Testis (tissue), 3 donors: Measurements from ENCODE around the gene VPS51. TPM values are rescaled to one million over a fixed set of nuclear protein-coding genes. Genes with fewer than 3 reads are reported as not detected.

Experiments
- DNase-seq: peaks from one replicate; pipeline ENCODE4 v3.0.0-alpha.2; 2019
- H3K27ac ChIP-seq, 2 donors: fragments of 200-600 bp; sonication (generic); one replicate each; pipeline ENCODE4 v1.5.1; 2019
- H3K27me3 ChIP-seq: fragments of 200-600 bp; sonication (generic); one replicate; pipeline ENCODE4 v1.5.1; 2019
- H3K36me3 ChIP-seq: fragments of 200-600 bp; sonication (generic); one replicate; pipeline ENCODE4 v1.5.1; 2017; ENCODE audit warnings: low read depth; ENCODE audit errors: missing control alignments
- H3K4me1 ChIP-seq: fragments of 200-600 bp; sonication (generic); one replicate; pipeline ENCODE4 v1.5.1; 2019
- H3K4me3 ChIP-seq, 2 donors: fragments of 200-600 bp; sonication (generic); one replicate each; pipeline ENCODE4 v1.5.1; 2017 to 2019
- H3K9me3 ChIP-seq: fragments of 200-600 bp; sonication (generic); one replicate; pipeline ENCODE4 v1.5.1; 2017
- POLR2A ChIP-seq: fragments of 450-650 bp; IDR thresholded peaks from one replicate; pipeline ENCODE4 v1.6.1; 2017; ENCODE audit warnings: antibody characterized with exemption, mild to moderate bottlenecking, moderate library complexity
- WGBS, 2 donors: methylation state at CpG; one replicate each; pipeline ENCODE4 v1.1.5; 2018; 5-methylcytosine and 5-hydroxymethylcytosine counted together
- intact Hi-C: fragments of 100-400 bp; cut with DNase I; formaldehyde crosslinking; loops from one replicate; pipeline ENCODE4 v1.15.1; 2023; ENCODE audit warnings: low total_unique reads
- polyA plus RNA-seq: library from polyadenylated mRNA; stranded (reverse); fragments of 350-450 nt; fragmentation: Illumina TruSeq; extraction: RNeasy Lipid Tissue Mini Kit (QIAGEN cat#74804); gene quantifications from one replicate; pipeline ENCODE4 v1.2.3, GENCODE V29; 2014; ENCODE audit warnings: low read depth, low replicate concordance; ENCODE audit not compliant: insufficient read depth
- total RNA-seq, 2 donors: library from RNA; depleted of rRNA; stranded (reverse); fragments of >200 nt; gene quantifications; one replicate each; pipeline ENCODE4 v1.2.3, GENCODE V29; 2016
- TF ChIP-seq, protein P1 (sequence below), 3 experiments: fragments of 450-650 bp in 2 of 3; fragments of 200-600 bp in 1 of 3; sonication (generic) in 1 of 3; IDR thresholded peaks; one replicate each; pipeline ENCODE4 v1.5.1; 2016 to 2019; ENCODE audit warnings: antibody characterized with exemption in 3 of 3, mild to moderate bottlenecking in 2 of 3, moderate library complexity in 1 of 3

VPS51 gene
- total and polyA plus RNA-seq, 3 donors from 2014 or later: 91.1 to 252 (median 173) TPM

GRCh38 chr11:65085446-65085845 lies 10.6 kb upstream of the VPS51 start:
- H3K27me3 ChIP-seq: no peaks in the 10 kb centered on the region
- 93% methylated on average over 4 of the region's 4 CpGs for WGBS, 2 donors
- no peaks in the 10 kb centered on the region for H3K9me3 ChIP-seq
- intact Hi-C loops: no loop called here
- no peak overlapping the region for H3K27ac ChIP-seq
- no peak overlapping the region for H3K4me3 ChIP-seq
- no peak for DNase-seq
- H3K36me3 ChIP-seq: no peaks in the 10 kb centered on the region
- no peak for TF ChIP-seq POLR2A
- TF ChIP-seq, protein P1, sequence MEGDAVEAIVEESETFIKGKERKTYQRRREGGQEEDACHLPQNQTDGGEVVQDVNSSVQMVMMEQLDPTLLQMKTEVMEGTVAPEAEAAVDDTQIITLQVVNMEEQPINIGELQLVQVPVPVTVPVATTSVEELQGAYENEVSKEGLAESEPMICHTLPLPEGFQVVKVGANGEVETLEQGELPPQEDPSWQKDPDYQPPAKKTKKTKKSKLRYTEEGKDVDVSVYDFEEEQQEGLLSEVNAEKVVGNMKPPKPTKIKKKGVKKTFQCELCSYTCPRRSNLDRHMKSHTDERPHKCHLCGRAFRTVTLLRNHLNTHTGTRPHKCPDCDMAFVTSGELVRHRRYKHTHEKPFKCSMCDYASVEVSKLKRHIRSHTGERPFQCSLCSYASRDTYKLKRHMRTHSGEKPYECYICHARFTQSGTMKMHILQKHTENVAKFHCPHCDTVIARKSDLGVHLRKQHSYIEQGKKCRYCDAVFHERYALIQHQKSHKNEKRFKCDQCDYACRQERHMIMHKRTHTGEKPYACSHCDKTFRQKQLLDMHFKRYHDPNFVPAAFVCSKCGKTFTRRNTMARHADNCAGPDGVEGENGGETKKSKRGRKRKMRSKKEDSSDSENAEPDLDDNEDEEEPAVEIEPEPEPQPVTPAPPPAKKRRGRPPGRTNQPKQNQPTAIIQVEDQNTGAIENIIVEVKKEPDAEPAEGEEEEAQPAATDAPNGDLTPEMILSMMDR (IDR thresholded peaks at IDR 0.05): no peak
- H3K4me1 ChIP-seq: peaks cover 14% of the 10 kb centered on the region

DNA sequence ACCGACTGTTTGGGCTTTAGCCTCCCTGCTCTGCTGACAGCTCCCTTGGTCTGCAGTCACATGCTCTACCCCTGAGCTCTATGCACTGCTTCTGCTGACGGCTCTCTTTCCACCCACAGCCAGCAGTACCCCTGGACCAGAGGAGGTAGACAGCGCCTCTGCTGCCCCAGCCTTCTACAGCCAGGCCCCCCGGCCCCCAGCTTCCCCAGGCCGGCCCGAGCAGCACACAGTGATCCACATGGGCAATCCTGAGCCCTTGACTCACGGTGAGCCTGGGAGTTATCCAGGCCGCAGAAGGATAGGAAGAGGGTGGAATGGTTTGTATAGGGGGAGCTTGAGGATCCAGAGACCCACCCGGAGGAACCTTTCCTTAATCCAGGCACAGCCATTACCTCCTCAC lies 9.2 kb upstream of the VPS51 start:
- H3K4me3 ChIP-seq: no peak overlapping the region
- H3K9me3 ChIP-seq: no peaks in the 10 kb centered on the region
- TF ChIP-seq POLR2A: no peak
- TF ChIP-seq, protein P1 (IDR thresholded peaks at IDR 0.05): no peak
- DNase-seq: no peak
- WGBS, 2 donors: 88 to 91% methylated on average over 8 to 9 of the region's 9 CpGs
- H3K4me1 ChIP-seq: peaks cover 14% of the 10 kb centered on the region
- H3K36me3 ChIP-seq: no peaks in the 10 kb centered on the region
- no peaks in the 10 kb centered on the region for H3K27me3 ChIP-seq
- no peak overlapping the region for H3K27ac ChIP-seq
- intact Hi-C loops: no loop called here

GRCh38 chr11:65087216-65087615 lies 8.8 kb upstream of the VPS51 start:
- no peaks in the 10 kb centered on the region for H3K27me3 ChIP-seq
- intact Hi-C loops: no loop called here
- 84 to 85% methylated on average over 11 of the region's 11 CpGs for WGBS, 2 donors
- H3K9me3 ChIP-seq: no peaks in the 10 kb centered on the region
- no peak for DNase-seq
- no peak for TF ChIP-seq POLR2A
- TF ChIP-seq, protein P1 (IDR thresholded peaks at IDR 0.05): no peak
- H3K4me3 ChIP-seq: no peak overlapping the region
- H3K4me1 ChIP-seq: peaks cover 14% of the 10 kb centered on the region
- no peaks in the 10 kb centered on the region for H3K36me3 ChIP-seq
- no peak overlapping the region for H3K27ac ChIP-seq

- Histone ChIP-seq H3K4me3 (no peak overlapping the region), H3K36me3 (no peaks in the 10 kb centered on the region), H3K4me1 (peaks cover 14% of the 10 kb centered on the region), H3K9me3 (no peaks in the 10 kb centered on the region), H3K27ac (no peak overlapping the region), H3K27me3 (no peaks in the 10 kb centered on the region)
- 90 to 94% methylated on average over 11 to 12 of the region's 15 CpGs for WGBS, 2 donors
- intact Hi-C loops: no loop called here
- TF ChIP-seq, protein P1 (IDR thresholded peaks at IDR 0.05): no peak
- TF ChIP-seq POLR2A: no peak
- no peak for DNase-seq
Measured at GRCh38 chr11:65087827-65088226, 8.2 kb upstream of the VPS51 start.

GRCh38 chr11:65089621-65090020 lies 6.4 kb upstream of the VPS51 start:
- Histone ChIP-seq H3K4me1 (peaks cover 12% of the 10 kb centered on the region), H3K27ac (no peak overlapping the region), H3K4me3 (no peak overlapping the region), H3K27me3 (no peaks in the 10 kb centered on the region), H3K36me3 (no peaks in the 10 kb centered on the region), H3K9me3 (no peaks in the 10 kb centered on the region)
- no peak for DNase-seq
- intact Hi-C loops: no loop called here
- 88 to 90% methylated on average over 3 to 4 of the region's 4 CpGs for WGBS, 2 donors
- no peak for TF ChIP-seq POLR2A
- TF ChIP-seq, protein P1 (IDR thresholded peaks at IDR 0.05): no peak
